ENCODE data around the gene PHTF2.
"Not testable (repeated sequence)": the region's sequence is repeated elsewhere in the genome, so short reads cannot be mapped to it uniquely, and the experiment has no call there.

The PHTF2 gene

DNA sequence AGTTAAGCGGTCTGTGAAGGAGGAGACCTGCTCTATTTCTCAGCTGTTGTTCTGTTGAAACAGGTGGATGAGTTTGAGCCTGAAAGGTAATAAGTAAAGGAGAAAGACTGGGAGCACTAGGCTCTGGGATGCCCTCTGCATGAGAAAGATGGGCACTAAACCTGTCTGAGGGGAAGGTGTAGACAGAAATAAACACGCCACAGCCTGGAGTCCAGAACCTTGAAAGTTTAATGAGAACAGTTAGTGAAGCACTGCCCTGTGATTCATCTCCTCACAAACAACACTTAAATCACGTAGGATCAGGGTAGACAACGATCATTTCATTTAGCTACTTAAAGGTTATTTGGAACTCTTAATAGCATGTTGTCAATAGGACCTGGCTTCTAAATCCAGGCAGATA lies 193.1 kb downstream of the PHTF2 start:
- TF ChIP-seq CTCF (IDR thresholded peaks at IDR 0.05; ENCODE audit: low read depth, low read length) = no peak
- H3K4me3 ChIP-seq (ENCODE audit: low read depth, low read length) = no peak overlapping the region

GRCh38 chr7:77993838-77994237 lies 195.3 kb downstream of the PHTF2 start:
- no peak overlapping the region for H3K4me3 ChIP-seq (ENCODE audit: low read depth, low read length)
- no peak for TF ChIP-seq CTCF (IDR thresholded peaks at IDR 0.05; ENCODE audit: low read depth, low read length)

DNA sequence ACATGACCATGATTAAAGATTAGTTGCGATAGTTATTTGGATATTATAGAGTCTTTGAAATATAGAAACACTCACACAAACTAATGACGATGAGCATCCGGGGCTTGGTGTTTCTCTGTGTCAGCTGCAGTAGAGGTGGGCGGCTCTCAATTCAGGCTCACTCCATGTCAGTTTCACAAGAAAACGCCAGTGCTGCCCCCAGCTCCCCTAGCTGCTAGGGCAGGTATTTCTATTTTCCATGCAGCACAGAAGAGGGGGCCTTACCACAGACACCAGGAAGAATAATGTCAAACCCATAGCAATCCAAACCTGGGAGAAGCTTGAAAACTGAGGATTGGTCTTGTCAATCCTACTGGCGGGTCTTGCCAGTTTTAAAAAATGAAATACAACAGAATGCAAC lies 197.1 kb downstream of the PHTF2 start:
- 0 out of 2 replicates have a peak, but pooled peaks have one; percentile 9 for TF ChIP-seq CTCF (IDR thresholded peaks at IDR 0.05; ENCODE audit: low read depth, low read length)
- H3K4me3 ChIP-seq (ENCODE audit: low read depth, low read length) = no peak overlapping the region

DNA sequence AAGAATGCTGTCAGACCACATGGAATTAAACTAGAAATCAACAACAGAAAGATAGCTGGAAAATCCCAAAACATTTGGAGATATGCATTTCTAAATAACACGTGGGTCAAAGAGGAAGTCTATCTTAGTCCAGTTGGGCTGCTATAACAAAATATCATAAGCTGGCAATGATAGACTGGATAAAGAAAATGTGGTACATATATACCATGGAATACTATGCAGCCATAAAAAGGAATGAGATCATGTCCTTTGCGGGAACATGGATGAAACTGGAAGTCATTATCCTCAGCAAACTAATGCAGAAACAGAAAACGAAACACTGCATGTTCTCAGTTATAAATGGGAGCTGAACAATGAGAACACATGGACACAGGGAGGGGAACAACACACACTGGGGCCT lies 200.6 kb downstream of the PHTF2 start:
- H3K4me3 ChIP-seq (ENCODE audit: low read depth, low read length) = not testable (repeated sequence)

DNA sequence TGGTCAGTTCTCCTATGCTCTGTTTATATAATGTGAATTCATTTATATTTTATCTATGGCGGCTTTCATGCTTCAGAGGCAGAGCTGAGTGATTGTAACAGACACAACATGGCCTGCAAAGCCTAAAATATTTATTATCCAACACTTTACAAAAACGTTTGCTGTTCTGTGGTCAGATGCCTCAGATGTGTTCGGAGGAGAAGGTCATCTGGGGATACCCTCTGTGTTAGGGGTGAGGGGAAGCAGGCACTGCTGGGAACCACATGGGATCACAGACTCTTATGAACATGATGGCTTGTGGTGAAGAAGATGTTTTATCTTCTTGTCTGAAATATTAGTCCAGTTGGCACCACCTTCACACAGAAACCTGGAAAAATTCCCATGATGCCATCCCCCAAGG lies 203.4 kb downstream of the PHTF2 start:
- H3K4me3 ChIP-seq (ENCODE audit: low read depth, low read length) = no peak overlapping the region
- TF ChIP-seq CTCF (IDR thresholded peaks at IDR 0.05; ENCODE audit: low read depth, low read length) = no peak

GRCh38 chr7:78002715-78003114 lies 204.1 kb downstream of the PHTF2 start:
- no peak overlapping the region for H3K4me3 ChIP-seq (ENCODE audit: low read depth, low read length)
- TF ChIP-seq CTCF (IDR thresholded peaks at IDR 0.05; ENCODE audit: low read depth, low read length) = no peak

GRCh38 chr7:78006063-78006755 lies 207.6 kb downstream of the PHTF2 start:
- no peak for TF ChIP-seq CTCF (IDR thresholded peaks at IDR 0.05; ENCODE audit: low read depth, low read length)

More at GRCh38 chr7:78006063-78006755, 207.6 kb downstream of the PHTF2 start:
- no peak overlapping the region for H3K4me3 ChIP-seq (ENCODE audit: low read depth, low read length)
